ENCODE results near the gene PDLIM7.

PDLIM7 gene

DNA sequence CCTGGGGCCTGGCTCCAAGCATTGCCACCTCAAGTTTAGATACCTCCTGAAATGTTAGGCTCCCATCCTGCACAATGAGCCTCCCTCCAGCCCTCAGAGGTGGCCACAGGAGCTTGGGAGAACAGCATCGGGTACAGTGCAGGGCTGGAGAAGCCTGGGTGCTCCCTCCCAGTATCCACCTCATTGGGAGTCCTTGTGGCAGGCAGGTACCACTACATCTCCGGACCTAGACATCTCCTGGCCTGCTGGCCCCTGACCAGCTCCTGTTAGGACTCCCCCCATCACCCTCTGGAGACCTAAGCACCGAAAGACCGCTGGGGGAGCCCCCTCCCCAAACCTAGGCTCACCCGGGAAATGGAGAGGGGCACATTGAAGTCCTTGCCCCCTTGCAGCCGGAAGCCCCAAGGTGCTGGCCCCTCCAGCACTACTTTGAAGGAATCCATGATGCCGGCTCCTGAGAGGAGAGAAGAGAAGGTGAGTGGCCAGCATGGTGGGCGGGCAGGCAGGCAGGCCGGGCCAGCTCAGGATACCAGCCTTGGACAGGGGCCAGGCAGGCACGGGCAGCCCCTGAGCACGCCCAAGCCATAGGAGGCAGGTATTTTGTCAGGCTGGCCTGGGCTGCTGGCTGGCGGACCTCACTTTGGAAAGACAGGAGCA is 1.2 kb downstream of the PDLIM7 start:
- H3K36me3 ChIP-seq (replicated peaks; ENCODE audit: insufficient read depth, low read length): no peaks in the 10 kb centered on the region
- peak overlapping the region; percentile 27; the same call in 1 of the 2 replicates for H3K4me2 ChIP-seq (ENCODE audit: low read depth, low read length)
- no peak for TF ChIP-seq EZH2 (optimal IDR thresholded peaks at IDR 0.05; ENCODE audit: low read depth, low read length)
- TF ChIP-seq, protein P1, sequence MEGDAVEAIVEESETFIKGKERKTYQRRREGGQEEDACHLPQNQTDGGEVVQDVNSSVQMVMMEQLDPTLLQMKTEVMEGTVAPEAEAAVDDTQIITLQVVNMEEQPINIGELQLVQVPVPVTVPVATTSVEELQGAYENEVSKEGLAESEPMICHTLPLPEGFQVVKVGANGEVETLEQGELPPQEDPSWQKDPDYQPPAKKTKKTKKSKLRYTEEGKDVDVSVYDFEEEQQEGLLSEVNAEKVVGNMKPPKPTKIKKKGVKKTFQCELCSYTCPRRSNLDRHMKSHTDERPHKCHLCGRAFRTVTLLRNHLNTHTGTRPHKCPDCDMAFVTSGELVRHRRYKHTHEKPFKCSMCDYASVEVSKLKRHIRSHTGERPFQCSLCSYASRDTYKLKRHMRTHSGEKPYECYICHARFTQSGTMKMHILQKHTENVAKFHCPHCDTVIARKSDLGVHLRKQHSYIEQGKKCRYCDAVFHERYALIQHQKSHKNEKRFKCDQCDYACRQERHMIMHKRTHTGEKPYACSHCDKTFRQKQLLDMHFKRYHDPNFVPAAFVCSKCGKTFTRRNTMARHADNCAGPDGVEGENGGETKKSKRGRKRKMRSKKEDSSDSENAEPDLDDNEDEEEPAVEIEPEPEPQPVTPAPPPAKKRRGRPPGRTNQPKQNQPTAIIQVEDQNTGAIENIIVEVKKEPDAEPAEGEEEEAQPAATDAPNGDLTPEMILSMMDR (IDR thresholded peaks at IDR 0.05; ENCODE audit: low read length): peak; percentile 22; the same call in 1 of the 2 replicates
- H2AFZ ChIP-seq (ENCODE audit: low read length): no peak overlapping the region
- H3K27ac ChIP-seq (ENCODE audit: low read length): no peak overlapping the region
- no peaks in the 10 kb centered on the region for H3K9me2 ChIP-seq (replicated peaks; ENCODE audit: insufficient read depth, low read length)
- H3K79me2 ChIP-seq (ENCODE audit: low read length): no peaks in the 10 kb centered on the region
- peaks cover 5% of the 10 kb centered on the region for H3K4me1 ChIP-seq (ENCODE audit: low read length)
- H3F3A ChIP-seq (ENCODE audit: insufficient read depth, low read length): no peaks in the 10 kb centered on the region
- DNase-seq: no peak
- no peaks in the 10 kb centered on the region for H4K20me1 ChIP-seq (ENCODE audit: insufficient read depth, low read length)
- no peaks in the 10 kb centered on the region for H3K9me3 ChIP-seq (replicated peaks; ENCODE audit: insufficient read depth, low read length)
- H3K4me3 ChIP-seq (ENCODE audit: low read length): no peak overlapping the region
- peaks cover 21% of the 10 kb centered on the region for H3K27me3 ChIP-seq (replicated peaks; ENCODE audit: insufficient read depth, low read length)
- no peak overlapping the region for H3K9ac ChIP-seq (ENCODE audit: low read length)

DNA sequence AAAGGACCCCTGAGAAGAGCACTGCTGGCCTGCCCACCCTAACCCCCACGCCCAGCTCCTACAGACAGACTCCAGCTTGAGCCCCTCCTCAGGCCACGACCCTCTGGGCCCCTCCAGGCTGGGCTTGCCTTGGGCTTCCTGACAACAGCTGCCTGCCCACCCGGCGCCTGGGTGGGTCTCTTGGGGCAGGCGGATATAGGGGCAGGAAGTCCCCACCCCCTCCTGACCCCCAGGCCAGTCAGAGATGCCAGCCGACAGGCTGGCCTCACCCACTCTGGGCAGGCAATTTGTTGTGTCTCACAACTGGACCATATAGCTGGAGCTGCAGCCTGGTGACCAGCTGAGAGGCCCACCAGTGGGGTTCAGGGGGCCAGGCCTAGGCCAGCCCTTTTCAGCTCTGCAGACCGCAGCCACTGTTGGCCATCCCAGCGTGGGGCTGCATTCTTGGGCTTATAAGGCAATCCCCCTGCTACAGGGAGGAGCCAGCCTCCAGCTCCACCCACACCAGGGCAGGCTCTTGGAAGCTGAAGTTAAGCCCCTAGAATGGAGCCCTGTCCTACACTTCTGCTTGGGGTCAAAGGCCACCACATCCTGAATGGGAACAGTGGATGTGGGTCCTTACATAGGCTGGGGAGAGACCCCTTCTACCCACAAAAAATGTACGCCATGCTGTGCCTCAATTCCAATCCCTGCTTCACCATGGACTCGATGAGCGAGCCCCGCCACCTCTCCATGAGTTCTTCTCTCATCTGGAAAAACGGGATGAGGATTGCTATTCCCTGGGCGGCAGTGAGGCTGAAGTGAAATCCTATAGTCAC is 2.0 kb downstream of the PDLIM7 start:
- Histone ChIP-seq H4K20me1 (ENCODE audit: insufficient read depth, low read length) (no peaks in the 10 kb centered on the region), H3K9ac (ENCODE audit: low read length) (no peak overlapping the region), H2AFZ (ENCODE audit: low read length) (no peak overlapping the region), H3K4me2 (ENCODE audit: low read depth, low read length) (no peak overlapping the region), H3K27me3 (replicated peaks; ENCODE audit: insufficient read depth, low read length) (peaks cover 21% of the 10 kb centered on the region), H3K4me1 (ENCODE audit: low read length) (peaks cover 5% of the 10 kb centered on the region), H3K79me2 (ENCODE audit: low read length) (no peaks in the 10 kb centered on the region), H3K9me3 (replicated peaks; ENCODE audit: insufficient read depth, low read length) (no peaks in the 10 kb centered on the region), H3K27ac (ENCODE audit: low read length) (no peak overlapping the region), H3F3A (ENCODE audit: insufficient read depth, low read length) (no peaks in the 10 kb centered on the region), H3K36me3 (replicated peaks; ENCODE audit: insufficient read depth, low read length) (no peaks in the 10 kb centered on the region), H3K4me3 (ENCODE audit: low read length) (no peak overlapping the region), H3K9me2 (replicated peaks; ENCODE audit: insufficient read depth, low read length) (no peaks in the 10 kb centered on the region)
- TF ChIP-seq EZH2phosphoT487 (IDR thresholded peaks at IDR 0.05; ENCODE audit: low read length) (no peak), EZH2 (optimal IDR thresholded peaks at IDR 0.05; ENCODE audit: low read depth, low read length) (no peak)
- TF ChIP-seq, protein P1 (IDR thresholded peaks at IDR 0.05; ENCODE audit: low read length): no peak
- DNase-seq: no peak

DNA sequence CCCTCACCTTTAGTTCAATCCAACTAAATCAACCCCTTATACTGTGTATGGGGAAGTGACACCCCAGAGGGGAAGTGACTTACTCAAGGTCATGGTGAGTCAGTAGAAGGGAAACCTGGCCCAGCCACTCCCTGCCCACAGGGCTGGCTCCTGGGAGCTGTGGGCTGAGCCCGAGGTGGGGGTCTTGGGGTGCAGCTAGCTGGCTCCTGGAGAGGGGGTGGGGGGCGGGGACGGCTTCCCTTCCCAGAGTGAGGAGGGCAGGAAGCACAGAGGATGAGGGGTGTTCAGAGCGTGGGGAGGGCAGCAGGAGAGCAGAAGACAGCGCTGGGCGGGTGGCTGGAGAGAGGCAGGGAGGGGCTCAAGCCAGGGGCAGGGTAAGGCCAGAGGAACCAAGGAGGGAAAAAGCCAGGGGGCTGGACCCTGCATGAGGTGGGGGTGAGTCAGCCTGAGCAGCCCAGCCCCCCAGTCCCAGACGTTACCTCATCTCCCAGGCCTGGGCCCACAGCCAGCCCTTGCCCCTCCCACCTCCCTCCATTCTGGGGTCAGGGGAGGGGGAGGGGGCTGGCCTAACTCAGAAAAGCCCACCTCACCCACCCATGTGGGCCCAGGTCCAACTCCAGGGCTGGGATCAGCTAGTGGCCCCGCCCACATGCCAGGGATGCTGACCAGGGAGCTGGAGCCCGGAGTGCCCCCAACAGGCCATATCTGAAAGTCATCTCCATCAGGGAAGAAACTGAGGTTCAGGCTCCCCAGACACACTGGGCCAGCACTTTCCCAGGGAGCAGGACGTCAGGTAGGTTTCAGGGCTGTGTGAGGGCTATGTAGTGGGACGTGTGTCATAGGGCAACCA is 2.8 kb downstream of the PDLIM7 start:
- H3F3A ChIP-seq (ENCODE audit: insufficient read depth, low read length): peaks cover 6% of the 10 kb centered on the region
- no peaks in the 10 kb centered on the region for H3K9me3 ChIP-seq (replicated peaks; ENCODE audit: insufficient read depth, low read length)
- H3K27me3 ChIP-seq (replicated peaks; ENCODE audit: insufficient read depth, low read length): peaks cover 19% of the 10 kb centered on the region
- no peak overlapping the region for H3K9ac ChIP-seq (ENCODE audit: low read length)
- peaks cover 11% of the 10 kb centered on the region for H3K4me1 ChIP-seq (ENCODE audit: low read length)
- DNase-seq: no peak
- no peak overlapping the region for H2AFZ ChIP-seq (ENCODE audit: low read length)
- no peaks in the 10 kb centered on the region for H4K20me1 ChIP-seq (ENCODE audit: insufficient read depth, low read length)
- H3K27ac ChIP-seq (ENCODE audit: low read length): no peak overlapping the region
- H3K9me2 ChIP-seq (replicated peaks; ENCODE audit: insufficient read depth, low read length): no peaks in the 10 kb centered on the region
- no peak overlapping the region for H3K4me2 ChIP-seq (ENCODE audit: low read depth, low read length)
- H3K79me2 ChIP-seq (ENCODE audit: low read length): no peaks in the 10 kb centered on the region
- TF ChIP-seq EZH2 (optimal IDR thresholded peaks at IDR 0.05; ENCODE audit: low read depth, low read length): no peak
- TF ChIP-seq EZH2phosphoT487 (IDR thresholded peaks at IDR 0.05; ENCODE audit: low read length): no peak
- TF ChIP-seq, protein P1 (IDR thresholded peaks at IDR 0.05; ENCODE audit: low read length): no peak
- no peaks in the 10 kb centered on the region for H3K36me3 ChIP-seq (replicated peaks; ENCODE audit: insufficient read depth, low read length)
- no peak overlapping the region for H3K4me3 ChIP-seq (ENCODE audit: low read length)

All from MM.1S (cell line).